ENCODE data around the gene SLC25A42.

- TF ChIP-seq CTCF (IDR thresholded peaks at IDR 0.05 in 8 of 11, conservative IDR thresholded peaks at IDR 0.05 in 3 of 11) = no peak
- TF ChIP-seq POLR2A (IDR thresholded peaks at IDR 0.05) = no peak
- TF ChIP-seq POLR2AphosphoS5 (IDR thresholded peaks at IDR 0.05) = no peak
These were observed 3.7 kb downstream of the SLC25A42 start for GRCh38 chr19:19067276-19068072.
